HepG2 (cell line): ENCODE results near the gene FOXI2. TPM values are rescaled to one million over a fixed set of nuclear protein-coding genes. Genes with fewer than 3 reads are reported as not detected.

Experiments used
- ATAC-seq: fragments of 200-7000 bp; cut with Tn5 transposase; 3 replicates; pipeline ENCODE4 v1.9.1; 2020; ENCODE audit warnings: mild to moderate bottlenecking, moderate library complexity
- Bru-seq: library from RNA; stranded (reverse); fragments of 400-500 nt; gene quantifications from one replicate; lab custom pipeline; 2021; lab: Mats Ljungman, UMichigan
- BruChase-seq, 2 experiments: library from RNA; stranded (reverse); fragments of 400-500 nt; gene quantifications; one replicate each; lab custom pipeline; 2021; lab: Mats Ljungman, UMichigan
- BruUV-seq: library from RNA; stranded (reverse); fragments of 400-500 nt; replicated peaks from 2 replicates; lab custom pipeline; 2021; lab: Mats Ljungman, UMichigan
- CTCF ChIA-PET: fragments of 300-600 bp; formaldehyde crosslinking; extraction: SDS; loops from one replicate; lab custom pipeline; 2021; ENCODE audit warnings: low total read pairs, inconsistent platforms, low intra/inter-chr PET ratio; lab: Yijun Ruan, JAX
- POLR2A ChIA-PET: fragments of 350-600 bp; sonication (Branson Sonifier 250); formaldehyde crosslinking; loops from one replicate; lab custom pipeline; 2020; ENCODE audit warnings: antibody characterized with exemption, inconsistent platforms; lab: Yijun Ruan, JAX
- DNase-seq: peaks from one replicate; pipeline ENCODE4 v3.0.0-alpha.2; 2015; ENCODE audit warnings: low spot score
- FAIRE-seq: peaks from 3 replicates; lab custom pipeline; 2011; peaks lifted over from hg19 to GRCh38; lab: Jason Lieb, UNC
- H2AFZ ChIP-seq: one replicate; pipeline ENCODE4 v1.6.1; 2011; ENCODE audit warnings: low read length, inconsistent platforms
- H3K27ac ChIP-seq: fragments of 300-600 bp; 3 replicates; pipeline ENCODE4 v1.8.0; 2011; ENCODE audit warnings: mixed run types, mild to moderate bottlenecking, mixed read lengths, low read length, inconsistent platforms; ENCODE audit not compliant: insufficient read depth; ENCODE audit errors: extremely low read length
- H3K27me3 ChIP-seq, 2 experiments: fragments of 200-600 bp in 1 of 2; 2 replicates in 1 of 2; 3 replicates in 1 of 2; pipeline versions ENCODE4 v1.6.0 to v1.8.0; 2011; ENCODE audit warnings: low read length in 2 of 2, mild to moderate bottlenecking in 2 of 2, moderate library complexity in 2 of 2, inconsistent platforms in 1 of 2; ENCODE audit not compliant: insufficient read depth in 2 of 2, control insufficient read depth in 1 of 2
- H3K36me3 ChIP-seq, 2 experiments: fragments of 200-600 bp in 1 of 2; replicated peaks in 1 of 2; 2 replicates in 1 of 2; 3 replicates in 1 of 2; pipeline versions ENCODE4 v1.5.1 to v1.8.0; 2011; ENCODE audit warnings: low read length in 2 of 2, inconsistent platforms in 1 of 2; ENCODE audit not compliant: insufficient read depth in 2 of 2, control insufficient read depth in 1 of 2
- H3K4me1 ChIP-seq: 2 replicates; pipeline ENCODE4 v1.5.1; 2012; ENCODE audit warnings: low read length, inconsistent platforms; ENCODE audit not compliant: insufficient read depth
- H3K4me2 ChIP-seq: 2 replicates; pipeline ENCODE4 v1.6.0; 2011; ENCODE audit warnings: low read depth, low read length, inconsistent platforms
- H3K4me3 ChIP-seq, 3 experiments: fragments of 200-600 bp in 1 of 3; sonication (generic), shearing (Covaris generic) in 1 of 3; replicated peaks in 1 of 3; 2 replicates each; pipeline ENCODE4 v1.5.1; 2011 to 2016; ENCODE audit warnings: low read length in 3 of 3, inconsistent platforms in 2 of 3, low read depth in 2 of 3, mild to moderate bottlenecking in 2 of 3, control low read depth in 1 of 3, mixed read lengths in 1 of 3; ENCODE audit not compliant: insufficient read depth in 1 of 3
- H3K79me2 ChIP-seq: one replicate; pipeline ENCODE4 v1.6.1; 2011; ENCODE audit warnings: low read length, inconsistent platforms; ENCODE audit not compliant: insufficient read depth
- H3K9ac ChIP-seq: 2 replicates; pipeline ENCODE4 v1.6.0; 2011; ENCODE audit warnings: mild to moderate bottlenecking, low read depth, low read length, inconsistent platforms; ENCODE audit not compliant: insufficient read depth
- H3K9me3 ChIP-seq: 2 replicates; pipeline ENCODE4 v1.5.1; 2012; ENCODE audit warnings: mild to moderate bottlenecking, low read length
- H4K20me1 ChIP-seq: 2 replicates; pipeline ENCODE4 v1.6.0; 2011; ENCODE audit warnings: inconsistent platforms, mild to moderate bottlenecking, low read length, moderate library complexity; ENCODE audit not compliant: insufficient read depth
- MEF2D ChIP-seq: sonication (generic); formaldehyde crosslinking; IDR thresholded peaks from 2 replicates; pipeline ENCODE4 v1.5.1; 2020; ENCODE audit warnings: mild to moderate bottlenecking, missing genetic modification reagents
- MYNN ChIP-seq: sonication (generic); formaldehyde crosslinking; IDR thresholded peaks from 2 replicates; pipeline ENCODE4 v1.4.0; 2020; ENCODE audit warnings: mild to moderate bottlenecking, low read depth, missing genetic modification reagents
- NR1H2 ChIP-seq: sonication (generic); formaldehyde crosslinking; IDR thresholded peaks from 2 replicates; pipeline ENCODE4 v1.8.1; 2022; ENCODE audit warnings: low read depth, missing genetic modification reagents, borderline replicate concordance
- ZKSCAN1 ChIP-seq: fragments of 150-350 bp; IDR thresholded peaks from 2 replicates; pipeline ENCODE4 v1.6.1; 2014; ENCODE audit warnings: low read length
- ZNF768 ChIP-seq: sonication (generic); formaldehyde crosslinking; IDR thresholded peaks from 2 replicates; pipeline ENCODE4 v1.4.0; 2020; ENCODE audit warnings: missing genetic modification reagents
- WGBS: methylation state at CpG from one replicate; pipeline ENCODE4 v1.1.6; 2017; ENCODE audit warnings: low lambda C conversion rate; 5-methylcytosine and 5-hydroxymethylcytosine counted together
- in situ Hi-C: cut with HindIII; loops from 2 replicates; pipeline ENCODE4 v1.10.0; 2017; ENCODE audit warnings: low pct_unique_long_range_greater_than_20kb; ENCODE audit not compliant: extremely low pct_ligation_motif_present
- intact Hi-C: fragments of 100-400 bp; cut with micrococcal nuclease; formaldehyde crosslinking; loops from one replicate; pipeline ENCODE4 v1.10.0; 2022; ENCODE audit not compliant: unreplicated experiment
- long read RNA-seq, 2 experiments: library from RNA in 1 of 2; library from polyadenylated mRNA in 1 of 2; stranded (forward) in 1 of 2; unstranded in 1 of 2; transcript quantifications; one replicate each; pipeline ENCODE4 v2.0.0, GENCODE V29; 2019 to 2022
- polyA minus RNA-seq, 3 experiments: library from RNA; depleted of rRNA, polyadenylated mRNA; stranded (reverse); fragments of >200 nt; gene quantifications; 2 replicates each; pipeline ENCODE4 v1.2.3, GENCODE V29; 2011; ENCODE audit warnings: low replicate concordance in 1 of 3
- polyA plus RNA-seq, 8 experiments: library from polyadenylated mRNA; depleted of rRNA in 3 of 8; stranded (reverse) in 7 of 8; unstranded in 1 of 8; fragments of >200 nt; fragmentation: Illumina TruSeq in 4 of 8; extraction: Trizol in 4 of 8; gene quantifications; 2 replicates each; pipeline versions ENCODE4 v1.2.1 to v1.2.3, GENCODE V29; 2011 to 2016; ENCODE audit warnings: low read depth in 4 of 8, missing spikeins in 1 of 8, mixed read lengths in 1 of 8; ENCODE audit not compliant: insufficient read depth in 1 of 8
- total RNA-seq, 5 experiments: library from RNA; depleted of rRNA; stranded (reverse); fragments of >200 nt; fragmentation: Illumina TruSeq; extraction: Trizol; gene quantifications; 2 replicates each; pipeline ENCODE4 v1.2.3, GENCODE V29; 2016; ENCODE audit warnings: low read depth in 1 of 5
- TF ChIP-seq, protein P1 (sequence below): IDR thresholded peaks from 2 replicates; pipeline ENCODE4 v1.6.1; 2016; ENCODE audit warnings: missing compliant biosample characterization, missing genetic modification reagents, borderline replicate concordance
- TF ChIP-seq, protein P2 (sequence below): sonication (generic); formaldehyde crosslinking; conservative IDR thresholded peaks from 2 replicates; pipeline ENCODE4 v1.4.0; 2020; ENCODE audit warnings: missing genetic modification reagents
- TF ChIP-seq, protein P3 (sequence below): fragments of 450-650 bp; IDR thresholded peaks from 2 replicates; pipeline ENCODE4 v1.6.1; 2017

Gene FOXI2
- not detected in 2 replicates for total RNA-seq (2016; rRNA removed; fragmentation: Illumina TruSeq; extraction: Trizol)
- total RNA-seq (2016; cell fraction: cytosol; rRNA removed; fragmentation: Illumina TruSeq; extraction: Trizol; ENCODE audit: low read depth): not detected in 2 replicates
- not detected in 2 replicates for total RNA-seq (2016; cell fraction: insoluble cytoplasmic fraction; rRNA removed; fragmentation: Illumina TruSeq; extraction: Trizol)
- not detected in 2 replicates for total RNA-seq (2016; cell fraction: membrane; rRNA removed; fragmentation: Illumina TruSeq; extraction: Trizol)
- not detected in 2 replicates for total RNA-seq (2016; cell fraction: nucleus; rRNA removed; fragmentation: Illumina TruSeq; extraction: Trizol)
- polyA plus RNA-seq (2011; rRNA removed): not detected in 2 replicates
- polyA plus RNA-seq (2011; cell fraction: cytosol; rRNA removed): not detected in 2 replicates
- not detected in 2 replicates for polyA plus RNA-seq (2011; cell fraction: nucleus; rRNA removed)
- not detected in 2 replicates for polyA plus RNA-seq (2012)
- not detected in 2 replicates for polyA plus RNA-seq (2016; cell fraction: cytosol; fragmentation: Illumina TruSeq; extraction: Trizol; ENCODE audit: low read depth)
- not detected in 2 replicates for polyA plus RNA-seq (2016; cell fraction: insoluble cytoplasmic fraction; fragmentation: Illumina TruSeq; extraction: Trizol; ENCODE audit: low read depth)
- polyA plus RNA-seq (2016; cell fraction: membrane; fragmentation: Illumina TruSeq; extraction: Trizol; ENCODE audit: low read depth): not detected in 2 replicates
- not detected in 2 replicates for polyA plus RNA-seq (2016; cell fraction: nucleus; fragmentation: Illumina TruSeq; extraction: Trizol; ENCODE audit: insufficient read depth, low read depth)
- polyA minus RNA-seq (2011; rRNA and poly(A)+ RNA removed; ENCODE audit: low replicate concordance): not detected in 2 replicates
- polyA minus RNA-seq (2011; cell fraction: cytosol; rRNA and poly(A)+ RNA removed): not detected in 2 replicates
- not detected in 2 replicates for polyA minus RNA-seq (2011; cell fraction: nucleus; rRNA and poly(A)+ RNA removed)
- not detected for Bru-seq, nascent RNA
- not detected for BruChase-seq, experiment 1, labeled RNA remaining after a 6-hour chase
- not detected for BruChase-seq, experiment 2, labeled RNA remaining after a 2-hour chase
- long read RNA-seq, experiment 1: 0 reads
- long read RNA-seq, experiment 2: 0 reads

DNA sequence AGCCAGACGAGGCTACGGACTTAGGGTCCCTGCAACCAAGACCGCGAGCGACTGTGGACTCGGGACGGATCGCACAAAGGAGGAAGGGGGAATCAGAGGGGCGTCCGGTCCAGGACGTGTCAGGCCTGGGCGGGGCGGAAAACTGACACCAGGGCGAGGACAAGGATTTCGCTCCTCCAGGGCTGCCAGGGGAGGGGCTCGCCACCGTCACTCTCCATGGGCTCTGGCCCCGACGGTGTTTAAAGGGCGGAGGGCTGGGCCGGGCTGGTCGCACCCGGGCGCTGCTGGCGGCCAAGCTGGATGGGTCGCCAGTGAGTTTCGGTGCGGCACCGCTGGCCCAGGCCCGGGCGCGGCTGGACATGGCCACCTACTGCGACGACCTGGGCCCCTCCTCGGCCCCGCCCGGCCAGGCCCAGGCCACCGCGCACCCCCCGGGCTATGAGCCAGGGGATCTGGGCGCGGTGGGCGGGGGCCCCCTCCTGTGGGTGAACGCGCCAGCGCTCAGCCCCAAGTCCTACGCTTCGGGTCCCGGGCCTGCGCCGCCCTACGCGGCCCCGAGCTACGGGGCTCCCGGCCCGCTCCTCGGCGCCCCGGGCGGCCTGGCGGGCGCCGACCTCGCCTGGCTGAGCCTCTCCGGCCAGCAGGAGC, at the start of gene FOXI2:
FOXI2 (plus strand) TSS at position 271 of the 648 bp plus-strand sequence; CDS start at position 360, 89 bp downstream.
- no TSS peak for BruUV-seq
- in situ Hi-C loops: no loop called here

More for the DNA sequence above, at the start of gene FOXI2:
- WGBS: no CpG with 5 or more reads among the region's 66 CpGs
- Histone ChIP-seq H3K4me3 (no peak within 1 kb of the TSS), H3K9ac (no peak within 1 kb of the TSS), H3K36me3 (no peaks in the 10 kb centered on the region), H3K4me2 (no peak within 1 kb of the TSS), H3K27ac (no peak within 1 kb of the TSS), H2AFZ (no peak within 1 kb of the TSS), H4K20me1 (no peaks in the 10 kb centered on the region), H3K27me3 (peaks cover 3 to 28% of the 10 kb centered on the region in 2 experiments; a peak in 3 of 5 replicates), H3K9me3 (no peaks in the 10 kb centered on the region), H3K4me1 (no peaks in the 10 kb centered on the region), H3K79me2 (no peaks in the 10 kb centered on the region)
- ATAC-seq (no peak; the same call in 2 of the 3 replicates), DNase-seq (no peak), FAIRE-seq (no peak)
- no peak for TF ChIP-seq ZKSCAN1
- TF ChIP-seq MYNN (CRISPR knock-in tag): no peak
- TF ChIP-seq, protein P1, sequence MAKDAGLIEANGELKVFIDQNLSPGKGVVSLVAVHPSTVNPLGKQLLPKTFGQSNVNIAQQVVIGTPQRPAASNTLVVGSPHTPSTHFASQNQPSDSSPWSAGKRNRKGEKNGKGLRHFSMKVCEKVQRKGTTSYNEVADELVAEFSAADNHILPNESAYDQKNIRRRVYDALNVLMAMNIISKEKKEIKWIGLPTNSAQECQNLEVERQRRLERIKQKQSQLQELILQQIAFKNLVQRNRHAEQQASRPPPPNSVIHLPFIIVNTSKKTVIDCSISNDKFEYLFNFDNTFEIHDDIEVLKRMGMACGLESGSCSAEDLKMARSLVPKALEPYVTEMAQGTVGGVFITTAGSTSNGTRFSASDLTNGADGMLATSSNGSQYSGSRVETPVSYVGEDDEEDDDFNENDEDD (CRISPR knock-in tag): no peak
- no peak for TF ChIP-seq MEF2D (CRISPR knock-in tag)
- no peak for TF ChIP-seq NR1H2
- TF ChIP-seq, protein P2, sequence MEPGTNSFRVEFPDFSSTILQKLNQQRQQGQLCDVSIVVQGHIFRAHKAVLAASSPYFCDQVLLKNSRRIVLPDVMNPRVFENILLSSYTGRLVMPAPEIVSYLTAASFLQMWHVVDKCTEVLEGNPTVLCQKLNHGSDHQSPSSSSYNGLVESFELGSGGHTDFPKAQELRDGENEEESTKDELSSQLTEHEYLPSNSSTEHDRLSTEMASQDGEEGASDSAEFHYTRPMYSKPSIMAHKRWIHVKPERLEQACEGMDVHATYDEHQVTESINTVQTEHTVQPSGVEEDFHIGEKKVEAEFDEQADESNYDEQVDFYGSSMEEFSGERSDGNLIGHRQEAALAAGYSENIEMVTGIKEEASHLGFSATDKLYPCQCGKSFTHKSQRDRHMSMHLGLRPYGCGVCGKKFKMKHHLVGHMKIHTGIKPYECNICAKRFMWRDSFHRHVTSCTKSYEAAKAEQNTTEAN (CRISPR knock-in tag): no peak
- TF ChIP-seq ZNF768: no peak
- TF ChIP-seq, protein P3, sequence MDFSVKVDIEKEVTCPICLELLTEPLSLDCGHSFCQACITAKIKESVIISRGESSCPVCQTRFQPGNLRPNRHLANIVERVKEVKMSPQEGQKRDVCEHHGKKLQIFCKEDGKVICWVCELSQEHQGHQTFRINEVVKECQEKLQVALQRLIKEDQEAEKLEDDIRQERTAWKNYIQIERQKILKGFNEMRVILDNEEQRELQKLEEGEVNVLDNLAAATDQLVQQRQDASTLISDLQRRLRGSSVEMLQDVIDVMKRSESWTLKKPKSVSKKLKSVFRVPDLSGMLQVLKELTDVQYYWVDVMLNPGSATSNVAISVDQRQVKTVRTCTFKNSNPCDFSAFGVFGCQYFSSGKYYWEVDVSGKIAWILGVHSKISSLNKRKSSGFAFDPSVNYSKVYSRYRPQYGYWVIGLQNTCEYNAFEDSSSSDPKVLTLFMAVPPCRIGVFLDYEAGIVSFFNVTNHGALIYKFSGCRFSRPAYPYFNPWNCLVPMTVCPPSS: no peak
- POLR2A ChIA-PET: no interaction called here
- intact Hi-C loops: no loop called here
- CTCF ChIA-PET: no interaction called here
